ENCODE measurements around the gene GABRB2.

- TF ChIP-seq CTCF (IDR thresholded peaks at IDR 0.05): no peak
- TF ChIP-seq POLR2AphosphoS5 (IDR thresholded peaks at IDR 0.05; ENCODE audit: low read depth, low read length): no peak
- TF ChIP-seq SIN3A (IDR thresholded peaks at IDR 0.05; ENCODE audit: borderline replicate concordance, insufficient read depth, low read depth, low read length): no peak
- TF ChIP-seq REST (IDR thresholded peaks at IDR 0.05; ENCODE audit: insufficient read depth in 1 of 2, low read depth in 2 of 2, low read length in 1 of 2): no peak
Measured at GRCh38 chr5:161266954-161267353, 279.6 kb downstream of the GABRB2 start.

Data from Panc1 (cell line).